Measurements from ENCODE around the gene SLC6A6. TPM values are rescaled to one million over a fixed set of nuclear protein-coding genes. Genes with fewer than 3 reads are reported as not detected.

SLC6A6 gene
- total and polyA plus RNA-seq, 7 donors, result 10.3 to 104 (median 36.2) TPM

- H3K36me3 ChIP-seq (ENCODE audit: insufficient read depth in 1 of 2, low read depth in 1 of 2), result peaks cover 5 to 71% of the 10 kb centered on the region in 2 donors
- peaks cover 43% of the 10 kb centered on the region for H3K4me1 ChIP-seq
- H3K27ac ChIP-seq, result peak overlapping the region; percentile 91
Measured at GRCh38 chr3:14450922-14451606, 48.7 kb downstream of the SLC6A6 start.

GRCh38 chr3:14451844-14452739 lies 49.7 kb downstream of the SLC6A6 start:
- peak overlapping the region; percentile 91 for H3K27ac ChIP-seq
- no peaks in the 10 kb centered on the region for H3K27me3 ChIP-seq (ENCODE audit: insufficient read depth in 3 of 3, low read length in 2 of 3)
- H3K4me3 ChIP-seq, result no peak overlapping the region

More at GRCh38 chr3:14450922-14451606, 48.7 kb downstream of the SLC6A6 start:
- no peaks in the 10 kb centered on the region for H3K9me3 ChIP-seq
- 90 to 93% (median 90%) methylated on average over 5 of the region's 5 CpGs for WGBS, 3 donors
- no peak for TF ChIP-seq CTCF (IDR thresholded peaks at IDR 0.05)
- intact Hi-C loops (cut with DNase I), result loop anchor here in 1 of 2 donors (5.0 kb wide), 1 partner anchor 49 kb away; the partner anchor contains the start of gene SLC6A6
- H3K4me3 ChIP-seq, result no peak overlapping the region
- DNase-seq, result no peak
- H3K27me3 ChIP-seq (ENCODE audit: insufficient read depth in 3 of 3, low read length in 2 of 3), result no peaks in the 10 kb centered on the region
- no peak for ATAC-seq

GRCh38 chr3:14452740-14453710 lies 50.6 kb downstream of the SLC6A6 start:
- H3K4me3 ChIP-seq, result no peak overlapping the region
- H3K9me3 ChIP-seq, result no peaks in the 10 kb centered on the region
- H3K27me3 ChIP-seq (ENCODE audit: insufficient read depth in 3 of 3, low read length in 2 of 3), result no peaks in the 10 kb centered on the region
- peaks cover 45% of the 10 kb centered on the region for H3K4me1 ChIP-seq
- WGBS, 3 donors, result 11 to 17% (median 12%) methylated on average over 25 of the region's 25 CpGs
- intact Hi-C loops (cut with DNase I), result loop anchor here in 1 of 2 donors (2.0 to 5.0 kb wide), 2 partner anchors 20 to 51 kb away; partner anchors contain the start of gene SLC6A6
- ATAC-seq (peak; percentile 78 to 81 (median 80)), DNase-seq (peak; percentile 90 to 95)
- H3K27ac ChIP-seq, result peak overlapping the region; percentile 91
- peak; percentile 20 for TF ChIP-seq CTCF (IDR thresholded peaks at IDR 0.05)
- H3K36me3 ChIP-seq (ENCODE audit: insufficient read depth in 1 of 2, low read depth in 1 of 2), result peaks cover 0 to 63% of the 10 kb centered on the region in 2 donors

More at GRCh38 chr3:14451844-14452739, 49.7 kb downstream of the SLC6A6 start:
- no peak for TF ChIP-seq CTCF (IDR thresholded peaks at IDR 0.05)
- DNase-seq (peak; percentile 82 to 91), ATAC-seq (peak; percentile 30 to 60 (median 36))
- peaks cover 5 to 65% of the 10 kb centered on the region in 2 donors for H3K36me3 ChIP-seq (ENCODE audit: insufficient read depth in 1 of 2, low read depth in 1 of 2)
- WGBS, 3 donors, result 36 to 47% (median 40%) methylated on average over 17 of the region's 17 CpGs
- H3K4me1 ChIP-seq, result peaks cover 43% of the 10 kb centered on the region
- H3K9me3 ChIP-seq, result no peaks in the 10 kb centered on the region
- intact Hi-C loops (cut with DNase I), result loop anchor here in 1 of 2 donors (2.0 to 5.0 kb wide), 2 partner anchors 19 to 50 kb away; partner anchors contain the start of gene SLC6A6
